Fibroblast of mammary gland (primary cell): ENCODE data around the gene ADRB1.

Experiments used
- DNase-seq: peaks from one replicate; pipeline ENCODE4 v3.0.0-alpha.2; 2010; ENCODE audit warnings: low read depth
- H3K4me3 ChIP-seq: 2 replicates; pipeline ENCODE4 v1.5.1; 2011; ENCODE audit warnings: low read depth, mild to moderate bottlenecking, low read length, moderate library complexity; ENCODE audit not compliant: control insufficient read depth
- CTCF ChIP-seq: conservative IDR thresholded peaks from 2 replicates; pipeline ENCODE4 v1.5.1; 2011; ENCODE audit warnings: low read depth, low read length, inconsistent platforms; ENCODE audit not compliant: control insufficient read depth, insufficient read depth

ADRB1 gene

DNA sequence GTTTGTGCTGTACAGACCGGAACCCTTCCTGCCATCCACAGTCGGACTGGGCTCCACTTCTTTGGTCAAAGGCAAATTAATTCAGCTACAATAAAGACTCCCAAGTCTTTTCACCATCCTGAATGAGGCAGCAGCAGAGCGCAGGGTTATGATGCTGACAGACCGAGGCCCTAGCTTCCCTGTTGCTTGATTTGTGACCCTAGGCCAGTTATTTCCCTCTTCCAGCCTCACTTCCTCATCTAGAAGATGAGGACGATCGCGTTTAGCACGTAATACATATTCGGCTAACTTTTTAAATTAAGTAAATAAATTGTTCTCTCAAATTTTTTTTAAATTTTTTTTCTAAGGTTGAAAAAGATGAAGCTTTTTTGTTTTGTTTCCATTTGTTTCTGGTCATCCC lies 18.1 kb downstream of the ADRB1 start:
- H3K4me3 ChIP-seq: no peak overlapping the region
- no peak for TF ChIP-seq CTCF
- DNase-seq: no peak

- no peak overlapping the region for H3K4me3 ChIP-seq
- no peak for TF ChIP-seq CTCF
- DNase-seq: no peak
These were observed 20.7 kb downstream of the ADRB1 start for GRCh38 chr10:114064151-114065048.

DNA sequence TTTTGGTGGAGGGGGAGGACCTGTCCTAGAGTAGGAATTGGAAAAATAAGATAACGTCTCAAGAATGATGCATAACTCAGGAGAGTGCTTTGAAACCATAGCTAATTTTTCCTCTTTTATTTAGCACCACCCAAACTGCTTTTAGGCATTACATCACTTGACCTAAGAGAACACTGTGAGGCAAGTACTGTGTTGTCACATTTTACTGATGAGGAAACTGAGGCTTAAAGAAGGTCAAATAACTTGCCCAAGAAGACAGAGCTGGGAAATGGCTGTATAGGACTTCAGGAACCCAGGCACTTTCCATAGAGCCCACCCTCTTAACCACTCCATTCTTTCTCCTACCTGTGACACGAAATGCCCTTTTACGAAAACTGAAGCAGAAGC lies 21.4 kb downstream of the ADRB1 start:
- no peak for DNase-seq

GRCh38 chr10:114068054-114068707 lies 24.5 kb downstream of the ADRB1 start:
- no peak for TF ChIP-seq CTCF

More for the DNA sequence above, 21.4 kb downstream of the ADRB1 start:
- H3K4me3 ChIP-seq: no peak overlapping the region
- TF ChIP-seq CTCF: no peak

GRCh38 chr10:114070710-114071109 lies 27.0 kb downstream of the ADRB1 start:
- no peak for DNase-seq
- no peak for TF ChIP-seq CTCF
- no peak overlapping the region for H3K4me3 ChIP-seq

More at GRCh38 chr10:114068054-114068707, 24.5 kb downstream of the ADRB1 start:
- no peak for DNase-seq
- H3K4me3 ChIP-seq: no peak overlapping the region

DNA sequence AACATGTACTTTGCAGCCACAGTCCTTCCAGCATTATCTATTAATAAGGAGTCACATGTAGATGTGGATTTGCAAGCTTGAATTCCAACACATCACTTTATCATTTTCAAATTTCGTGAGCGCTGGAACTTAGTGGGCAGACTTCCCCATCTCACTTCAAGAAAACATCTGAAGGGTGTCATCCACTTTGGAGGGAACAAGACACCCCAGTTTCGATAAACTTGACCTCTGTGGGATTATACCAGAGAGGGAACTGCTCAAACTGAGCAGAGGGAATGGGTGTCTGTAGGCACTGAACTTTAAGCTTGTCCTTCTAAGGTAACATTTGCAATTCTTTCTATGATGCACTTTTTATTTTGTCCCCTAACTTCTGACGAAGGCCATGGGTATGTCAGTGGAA lies 27.5 kb downstream of the ADRB1 start:
- H3K4me3 ChIP-seq: no peak overlapping the region
- DNase-seq: no peak
- no peak for TF ChIP-seq CTCF
